Naive thymus-derived CD4-positive, alpha-beta T cell (primary cell): ENCODE data around the gene EXTL2. TPM values are rescaled to one million over a fixed set of nuclear protein-coding genes. Genes with fewer than 3 reads are reported as not detected.
"Not testable (repeated sequence)": the region's sequence is repeated elsewhere in the genome, so short reads cannot be mapped to it uniquely, and the experiment has no call there.

ENCODE experiments used
- ATAC-seq: fragments of 150-1000 bp; cut with Tn5 transposase; 2 replicates; pipeline ENCODE4 v1.10.0; 2021; ENCODE audit warnings: mild to moderate bottlenecking, moderate library complexity
- CTCF ChIA-PET: fragments of 350-600 bp; sonication (Branson Sonifier 250); formaldehyde crosslinking; loops from one replicate; lab custom pipeline; 2021; ENCODE audit warnings: antibody characterized with exemption; lab: Charles Lee
- POLR2A ChIA-PET: fragments of 350-600 bp; sonication (Branson Sonifier 250); formaldehyde crosslinking; loops from one replicate; lab custom pipeline; 2021; ENCODE audit warnings: antibody characterized with exemption, inconsistent platforms; lab: Charles Lee
- DNase-seq, 9 donors: peaks; one replicate each; pipeline versions ENCODE4 v3.0.0 to v3.0.0-alpha.2; 2020 to 2022; ENCODE audit warnings: mixed read lengths in 1 of 9
- H3K27ac ChIP-seq: one replicate; pipeline ENCODE4 v1.7.0; 2013; ENCODE audit warnings: mild to moderate bottlenecking, low read depth, low read length, moderate library complexity
- H3K27me3 ChIP-seq, 2 donors: one replicate each; pipeline ENCODE4 v1.7.0; 2013; ENCODE audit warnings: low read length in 2 of 2, mild to moderate bottlenecking in 2 of 2, moderate library complexity in 2 of 2; ENCODE audit not compliant: control insufficient read depth in 2 of 2, insufficient read depth in 2 of 2
- H3K36me3 ChIP-seq, 3 experiments: 1 replicate in 2 of 3; 2 replicates in 1 of 3; pipeline ENCODE4 v1.7.0; 2013; ENCODE audit warnings: low read length in 3 of 3, mild to moderate bottlenecking in 3 of 3, moderate library complexity in 1 of 3; ENCODE audit not compliant: insufficient read depth in 3 of 3, control insufficient read depth in 2 of 3
- H3K4me1 ChIP-seq, 2 donors: one replicate each; pipeline ENCODE4 v1.7.0; 2013; ENCODE audit warnings: low read length in 2 of 2, mild to moderate bottlenecking in 2 of 2, moderate library complexity in 1 of 2; ENCODE audit not compliant: control insufficient read depth in 2 of 2, insufficient read depth in 2 of 2
- H3K4me3 ChIP-seq: 2 replicates; pipeline ENCODE4 v1.7.0; 2013; ENCODE audit warnings: mild to moderate bottlenecking, low read length
- H3K9me3 ChIP-seq, 3 experiments: 1 replicate in 2 of 3; 2 replicates in 1 of 3; pipeline ENCODE4 v1.7.0; 2013; ENCODE audit warnings: low read length in 3 of 3; ENCODE audit not compliant: control insufficient read depth in 2 of 3
- H3K27ac Mint-ChIP-seq, 9 donors: one replicate each; pipeline ENCODE4 v1.8.0; 2020 to 2022; ENCODE audit warnings: mixed read lengths in 9 of 9, mild to moderate bottlenecking in 8 of 9, moderate library complexity in 5 of 9, inconsistent platforms in 2 of 9
- H3K27me3 Mint-ChIP-seq, 5 donors: one replicate each; pipeline ENCODE4 v1.8.0; 2021 to 2022; ENCODE audit warnings: mixed read lengths in 5 of 5, mild to moderate bottlenecking in 1 of 5
- H3K36me3 Mint-ChIP-seq, 5 donors: one replicate each; pipeline ENCODE4 v1.8.0; 2020 to 2022; ENCODE audit warnings: mixed read lengths in 5 of 5, mild to moderate bottlenecking in 3 of 5, inconsistent platforms in 1 of 5
- H3K4me1 Mint-ChIP-seq, 7 donors: one replicate each; pipeline ENCODE4 v1.8.0; 2020 to 2022; ENCODE audit warnings: mixed read lengths in 7 of 7, mild to moderate bottlenecking in 3 of 7, inconsistent platforms in 1 of 7
- H3K4me3 Mint-ChIP-seq, 10 donors: one replicate each; pipeline ENCODE4 v1.8.0; 2020 to 2022; ENCODE audit warnings: mild to moderate bottlenecking in 10 of 10, mixed read lengths in 10 of 10, moderate library complexity in 6 of 10, inconsistent platforms in 2 of 10
- H3K9me3 Mint-ChIP-seq, 11 donors: one replicate each; pipeline ENCODE4 v1.8.0; 2020 to 2022; ENCODE audit warnings: mixed read lengths in 11 of 11, mild to moderate bottlenecking in 4 of 11, inconsistent platforms in 1 of 11, moderate library complexity in 1 of 11
- intact Hi-C, 2 donors: fragments of 100-400 bp; cut with micrococcal nuclease; formaldehyde crosslinking; loops; one replicate each; pipeline ENCODE4 v1.15.1; 2023
- polyA plus RNA-seq, 2 donors: library from polyadenylated mRNA; unstranded; fragments of 300-500 nt; fragmentation: Illumina TruSeq; gene quantifications; one replicate each; pipeline ENCODE4 v1.2.3, GENCODE V29; 2021
- total RNA-seq, 6 experiments: library from RNA in 5 of 6; stranded (reverse) in 5 of 6; gene quantifications; 1 replicate in 5 of 6; 2 replicates in 1 of 6; pipeline ENCODE4 v1.2.3 and lab custom pipeline; 2021 to 2026

The EXTL2 gene
- total and polyA plus RNA-seq, 7 experiments from 2014 or later = 1.5 to 4.6 (median 3.2) TPM

DNA sequence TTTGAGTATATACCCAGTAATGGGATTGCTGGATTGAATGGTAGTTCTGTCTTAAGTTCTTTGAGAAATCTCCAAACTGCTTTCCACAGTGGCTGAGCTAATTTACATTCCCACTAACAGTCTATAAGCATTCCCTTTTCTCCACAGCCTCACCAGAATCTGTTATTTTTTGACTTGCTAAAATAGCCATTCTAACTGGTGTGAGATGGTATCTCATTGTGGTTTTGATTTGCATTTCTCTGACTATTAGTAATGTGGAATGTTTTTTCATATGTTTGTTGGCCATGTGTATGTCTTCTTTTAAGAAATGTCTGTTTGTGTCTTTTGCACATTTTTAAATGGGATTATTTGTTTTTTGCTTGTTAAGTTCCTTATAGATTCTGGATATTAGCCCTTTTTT lies 39.5 kb downstream of the EXTL2 start:
- DNase-seq, H3K4me1 ChIP-seq, H3K27ac ChIP-seq, H3K36me3 Mint-ChIP-seq, H3K27ac Mint-ChIP-seq, H3K4me1 Mint-ChIP-seq, H3K4me3 Mint-ChIP-seq, H3K9me3 Mint-ChIP-seq, ATAC-seq, H3K27me3 ChIP-seq, H3K36me3 ChIP-seq, H3K4me3 ChIP-seq, H3K9me3 ChIP-seq, POLR2A ChIA-PET: not testable (repeated sequence)
- CTCF ChIA-PET = interaction anchor here (0.6 kb wide), 1 partner anchor 1076 kb away, joined by 4 read pairs; no protein-coding TSS in a partner anchor
- intact Hi-C loops = loop anchor here in 1 of 2 donors (5.0 kb wide), 1 partner anchor 582 kb away; no protein-coding TSS in a partner anchor
- H3K27me3 Mint-ChIP-seq = peaks cover 5 to 45% (median 7%) of the 10 kb centered on the region in 5 donors

DNA sequence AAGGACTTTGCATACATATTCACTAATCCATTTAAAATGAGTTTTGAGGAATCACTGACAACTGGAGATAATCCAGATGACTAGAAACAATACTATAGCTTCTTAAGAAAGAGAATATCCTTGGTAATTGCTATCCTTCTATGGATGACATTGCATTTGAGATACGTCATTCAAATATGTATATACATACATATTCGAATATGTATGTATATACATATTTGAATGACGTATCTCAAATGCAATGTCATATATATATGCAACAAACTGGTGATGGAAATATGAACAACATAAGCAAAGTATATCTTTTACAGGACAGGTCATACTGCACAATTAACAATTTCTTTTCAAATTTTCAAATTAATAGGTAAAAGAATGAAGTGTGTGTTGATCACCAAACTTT lies 41.7 kb downstream of the EXTL2 start:
- H3K4me1 ChIP-seq = no peaks in the 10 kb centered on the region
- intact Hi-C loops = no loop called here
- H3K27ac ChIP-seq = no peak overlapping the region
- Mint-ChIP-seq H3K27me3 (peaks cover 18 to 50% (median 26%) of the 10 kb centered on the region in 5 donors), H3K36me3 (no peaks in the 10 kb centered on the region), H3K27ac (no peak overlapping the region), H3K4me3 (no peak overlapping the region), H3K9me3 (peaks cover 0 to 6% (median 0%) of the 10 kb centered on the region in 11 donors), H3K4me1 (peaks cover 0 to 4% (median 0%) of the 10 kb centered on the region in 7 donors)
- H3K36me3 ChIP-seq = no peaks in the 10 kb centered on the region
- no peak for ATAC-seq
- H3K9me3 ChIP-seq = no peaks in the 10 kb centered on the region
- no peak overlapping the region for H3K4me3 ChIP-seq
- ChIA-PET CTCF (no interaction called here), POLR2A (no interaction called here)
- no peaks in the 10 kb centered on the region for H3K27me3 ChIP-seq
- DNase-seq = no peak

DNA sequence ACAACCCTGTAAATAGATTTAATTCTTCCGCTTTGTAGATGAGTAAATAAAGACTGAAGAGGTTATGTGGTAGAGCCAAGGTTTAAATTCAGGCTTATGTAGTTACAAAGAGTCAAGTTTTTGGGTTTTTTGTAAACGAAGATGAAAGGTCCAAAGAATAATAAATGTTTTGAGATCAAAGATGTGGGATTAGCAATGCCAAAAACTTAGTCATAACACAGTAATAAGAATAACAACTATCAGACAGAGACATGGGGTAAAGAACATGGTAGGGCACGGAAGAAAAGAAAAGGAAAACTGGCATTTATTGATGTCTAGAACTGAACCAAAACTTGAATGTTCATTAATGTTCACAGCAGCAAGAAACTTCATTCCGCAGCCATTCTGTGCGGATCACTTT lies 42.9 kb downstream of the EXTL2 start:
- H3K27me3 Mint-ChIP-seq = peaks cover 19 to 46% (median 29%) of the 10 kb centered on the region in 5 donors
- H3K27me3 ChIP-seq = no peaks in the 10 kb centered on the region
- H3K4me3 Mint-ChIP-seq = no peak overlapping the region
- no peaks in the 10 kb centered on the region for H3K4me1 ChIP-seq
- intact Hi-C loops = no loop called here
- H3K36me3 Mint-ChIP-seq = no peaks in the 10 kb centered on the region
- peaks cover 0 to 6% (median 0%) of the 10 kb centered on the region in 11 donors for H3K9me3 Mint-ChIP-seq
- no peaks in the 10 kb centered on the region for H3K36me3 ChIP-seq
- CTCF ChIA-PET = interaction anchor here (0.6 kb wide), 1 partner anchor 519 kb away, joined by 3 read pairs; no protein-coding TSS in a partner anchor
- no peak overlapping the region for H3K4me3 ChIP-seq
- DNase-seq (no peak), ATAC-seq (no peak)
- no peak overlapping the region for H3K27ac Mint-ChIP-seq
- H3K9me3 ChIP-seq = no peaks in the 10 kb centered on the region
- POLR2A ChIA-PET = no interaction called here
- no peak overlapping the region for H3K27ac ChIP-seq
- peaks cover 0 to 5% (median 0%) of the 10 kb centered on the region in 7 donors for H3K4me1 Mint-ChIP-seq

DNA sequence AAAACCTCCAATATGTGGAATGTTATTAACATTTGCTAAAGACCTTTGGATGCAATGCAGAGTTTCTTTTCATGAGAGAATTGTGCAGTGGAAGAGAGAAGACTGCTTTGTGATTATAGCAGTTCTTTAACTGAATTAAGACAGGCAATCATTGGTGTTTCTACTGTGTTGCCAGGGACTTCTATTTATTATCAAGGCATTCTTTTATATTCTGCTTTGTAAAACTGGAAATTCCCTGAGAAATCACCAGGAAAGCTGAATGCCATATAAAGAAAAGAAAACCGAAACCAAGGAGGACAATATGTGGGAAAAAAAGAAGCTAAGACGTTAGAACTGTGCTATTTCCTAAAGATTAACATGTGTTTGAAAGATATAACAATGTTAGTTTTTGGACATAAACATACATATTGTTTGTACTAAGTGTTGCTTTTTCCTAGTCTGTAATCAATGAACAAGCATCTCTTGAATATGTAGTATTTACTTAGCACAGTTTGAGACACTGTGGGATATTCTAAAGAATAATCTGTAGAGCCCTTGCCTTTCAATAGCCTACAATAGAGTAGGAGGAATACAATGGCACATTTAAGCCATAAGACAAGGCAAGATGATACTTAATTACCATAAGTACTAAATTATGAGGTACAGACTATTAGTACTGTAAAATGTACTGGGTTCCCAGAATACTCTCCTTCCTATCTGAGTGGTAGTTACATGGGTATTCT lies 47.1 kb downstream of the EXTL2 start:
- POLR2A ChIA-PET = no interaction called here
- no peaks in the 10 kb centered on the region for H3K4me1 ChIP-seq
- no peak overlapping the region for H3K27ac ChIP-seq
- Mint-ChIP-seq H3K27me3 (peaks cover 19 to 44% (median 34%) of the 10 kb centered on the region in 5 donors), H3K4me1 (peaks cover 0 to 5% (median 0%) of the 10 kb centered on the region in 7 donors), H3K9me3 (peaks cover 0 to 4% (median 0%) of the 10 kb centered on the region in 11 donors), H3K36me3 (peaks cover 0 to 4% (median 0%) of the 10 kb centered on the region in 5 donors), H3K27ac (no peak overlapping the region), H3K4me3 (no peak overlapping the region)
- H3K9me3 ChIP-seq = no peaks in the 10 kb centered on the region
- CTCF ChIA-PET = no interaction called here
- ATAC-seq (no peak), DNase-seq (no peak)
- H3K4me3 ChIP-seq = no peak overlapping the region
- H3K27me3 ChIP-seq = no peaks in the 10 kb centered on the region
- no peaks in the 10 kb centered on the region for H3K36me3 ChIP-seq
- intact Hi-C loops = no loop called here

DNA sequence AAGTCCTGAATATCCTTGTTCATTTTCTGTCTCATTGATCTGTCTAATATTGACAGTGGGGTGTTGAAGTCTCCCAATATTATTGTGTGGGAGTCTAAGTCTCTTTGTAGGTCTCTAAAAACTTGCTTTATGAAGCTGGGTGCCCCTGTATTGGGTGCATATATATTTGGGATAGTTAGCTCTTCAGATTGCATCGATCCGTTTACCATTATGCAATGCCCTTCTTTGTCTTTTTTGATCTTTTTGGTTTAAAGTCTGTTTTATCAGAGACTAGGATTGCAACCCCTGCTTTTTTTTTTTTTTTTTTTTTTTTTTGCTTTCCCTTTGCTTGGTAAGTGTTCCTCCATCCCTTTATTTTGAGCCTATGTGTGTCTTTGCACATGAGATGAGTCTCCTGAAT lies 51.5 kb downstream of the EXTL2 start:
- POLR2A ChIA-PET, H3K4me1 ChIP-seq: not testable (repeated sequence)

DNA sequence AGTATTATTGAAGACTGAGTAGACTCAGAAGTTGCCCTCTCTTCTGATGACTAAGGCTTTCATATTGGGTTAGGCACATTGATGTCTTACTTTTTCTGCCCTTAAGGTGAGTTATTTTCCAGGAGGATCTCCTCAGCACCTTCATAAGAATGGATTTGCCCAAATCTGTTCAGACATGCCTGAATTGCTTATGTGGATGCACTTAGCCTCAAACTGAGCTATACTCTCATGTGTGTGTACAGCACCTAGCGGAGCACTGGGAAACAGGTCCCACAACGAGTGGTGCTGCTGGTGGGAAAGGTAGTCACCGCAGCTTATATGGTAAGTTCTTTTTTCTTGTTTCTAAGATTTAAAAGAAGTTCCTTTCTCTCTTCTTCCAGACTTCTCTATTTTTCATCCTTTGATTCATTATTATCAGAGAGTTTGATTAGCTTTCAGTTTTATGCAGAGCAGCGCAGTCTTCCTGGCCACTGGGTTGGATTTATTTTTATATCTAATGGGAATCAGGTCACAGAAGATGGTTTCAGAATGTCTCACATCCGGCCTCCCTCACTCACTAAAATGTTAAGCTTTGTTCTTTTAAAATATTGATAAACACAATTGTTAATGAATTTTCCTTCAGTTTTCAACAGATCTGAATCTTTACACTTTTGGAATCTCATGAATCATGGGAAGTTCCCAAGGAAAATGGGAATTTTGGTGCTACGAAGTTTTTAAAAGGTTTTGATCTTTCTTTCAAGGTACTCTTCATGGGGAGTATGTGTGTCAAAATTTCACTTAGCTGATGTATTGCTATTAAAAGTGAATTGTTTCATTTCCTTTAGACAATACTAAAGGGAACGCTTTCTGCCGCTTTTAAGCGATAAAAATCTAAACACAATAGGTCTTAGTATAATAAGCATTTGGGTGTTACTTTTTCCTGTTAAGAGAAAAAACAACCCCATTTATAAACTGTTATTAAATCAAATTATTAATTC lies 58.5 kb downstream of the EXTL2 start:
- no peaks in the 10 kb centered on the region for H3K36me3 ChIP-seq
- H3K27me3 ChIP-seq = no peaks in the 10 kb centered on the region
- H3K27ac ChIP-seq = no peak overlapping the region
- no peak overlapping the region for H3K27ac Mint-ChIP-seq
- ATAC-seq = no peak
- no peak for DNase-seq
- no peaks in the 10 kb centered on the region for H3K4me1 ChIP-seq
- no peaks in the 10 kb centered on the region for H3K9me3 ChIP-seq
- no peak overlapping the region for H3K4me3 Mint-ChIP-seq
- ChIA-PET POLR2A (no interaction called here), CTCF (interaction anchor here (0.6 kb wide), 1 partner anchor 31 kb away, joined by 3 read pairs; no protein-coding TSS in a partner anchor)
- H3K4me1 Mint-ChIP-seq = peaks cover 0 to 4% (median 0%) of the 10 kb centered on the region in 7 donors
- H3K36me3 Mint-ChIP-seq = no peaks in the 10 kb centered on the region
- peaks cover 0 to 2% (median 0%) of the 10 kb centered on the region in 11 donors for H3K9me3 Mint-ChIP-seq
- H3K27me3 Mint-ChIP-seq = peaks cover 0 to 14% (median 0%) of the 10 kb centered on the region in 5 donors
- intact Hi-C loops = no loop called here
- no peak overlapping the region for H3K4me3 ChIP-seq

More for the DNA sequence above, 51.5 kb downstream of the EXTL2 start:
- ATAC-seq, CTCF ChIA-PET, intact Hi-C loops, H3K36me3 ChIP-seq, H3K27ac Mint-ChIP-seq, H3K4me3 Mint-ChIP-seq, H3K4me3 ChIP-seq, H3K4me1 Mint-ChIP-seq, DNase-seq, H3K9me3 ChIP-seq, H3K36me3 Mint-ChIP-seq, H3K9me3 Mint-ChIP-seq, H3K27me3 ChIP-seq, H3K27ac ChIP-seq: not testable (repeated sequence)
- H3K27me3 Mint-ChIP-seq = peaks cover 7 to 39% (median 14%) of the 10 kb centered on the region in 5 donors
